Measurements from ENCODE around the gene ZNF679.

DNA sequence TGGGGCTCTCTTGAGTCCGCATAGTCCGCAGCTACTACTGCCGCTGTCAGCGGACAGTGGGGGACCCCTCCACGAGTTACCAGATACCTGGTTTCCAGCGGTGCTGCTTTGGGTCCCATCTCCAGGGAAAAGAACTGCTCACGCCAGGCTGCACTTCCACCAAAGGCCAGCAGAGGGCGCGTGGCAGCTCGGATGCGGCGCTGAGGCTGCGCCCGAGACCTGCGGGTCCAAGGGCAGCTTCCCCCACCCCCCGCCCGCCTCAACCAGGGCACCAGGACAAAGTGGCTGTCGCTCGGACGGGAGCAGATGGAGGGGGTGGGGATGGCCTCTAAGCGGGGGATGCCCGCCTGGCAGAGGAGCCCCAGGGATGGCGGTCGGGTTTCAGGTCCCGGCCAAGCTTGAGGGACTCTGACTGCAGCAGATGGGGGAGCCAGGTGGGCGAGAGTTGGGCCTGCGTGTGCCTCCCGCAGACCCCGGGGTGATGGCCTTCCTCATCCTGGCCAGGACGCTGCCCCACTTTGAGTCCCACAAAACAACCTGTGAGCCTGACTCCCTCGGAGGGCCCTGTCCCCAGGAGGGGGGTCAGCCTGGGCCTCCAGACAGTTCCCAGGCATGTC lies 45.0 kb upstream of the ZNF679 start:
- no peak for TF ChIP-seq USF2 (CRISPR knock-in tag; IDR thresholded peaks at IDR 0.05)
- TF ChIP-seq ELF4 (CRISPR knock-in tag; IDR thresholded peaks at IDR 0.05; ENCODE audit: low read depth), result no peak
- TF ChIP-seq, protein P1, sequence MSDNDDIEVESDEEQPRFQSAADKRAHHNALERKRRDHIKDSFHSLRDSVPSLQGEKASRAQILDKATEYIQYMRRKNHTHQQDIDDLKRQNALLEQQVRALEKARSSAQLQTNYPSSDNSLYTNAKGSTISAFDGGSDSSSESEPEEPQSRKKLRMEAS (CRISPR knock-in tag; IDR thresholded peaks at IDR 0.05), result no peak
- TF ChIP-seq, protein P2, sequence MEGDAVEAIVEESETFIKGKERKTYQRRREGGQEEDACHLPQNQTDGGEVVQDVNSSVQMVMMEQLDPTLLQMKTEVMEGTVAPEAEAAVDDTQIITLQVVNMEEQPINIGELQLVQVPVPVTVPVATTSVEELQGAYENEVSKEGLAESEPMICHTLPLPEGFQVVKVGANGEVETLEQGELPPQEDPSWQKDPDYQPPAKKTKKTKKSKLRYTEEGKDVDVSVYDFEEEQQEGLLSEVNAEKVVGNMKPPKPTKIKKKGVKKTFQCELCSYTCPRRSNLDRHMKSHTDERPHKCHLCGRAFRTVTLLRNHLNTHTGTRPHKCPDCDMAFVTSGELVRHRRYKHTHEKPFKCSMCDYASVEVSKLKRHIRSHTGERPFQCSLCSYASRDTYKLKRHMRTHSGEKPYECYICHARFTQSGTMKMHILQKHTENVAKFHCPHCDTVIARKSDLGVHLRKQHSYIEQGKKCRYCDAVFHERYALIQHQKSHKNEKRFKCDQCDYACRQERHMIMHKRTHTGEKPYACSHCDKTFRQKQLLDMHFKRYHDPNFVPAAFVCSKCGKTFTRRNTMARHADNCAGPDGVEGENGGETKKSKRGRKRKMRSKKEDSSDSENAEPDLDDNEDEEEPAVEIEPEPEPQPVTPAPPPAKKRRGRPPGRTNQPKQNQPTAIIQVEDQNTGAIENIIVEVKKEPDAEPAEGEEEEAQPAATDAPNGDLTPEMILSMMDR (IDR thresholded peaks at IDR 0.05), result peak; percentile 50; the same call in 1 of the 2 replicates
- TF ChIP-seq FOXJ3 (CRISPR knock-in tag; IDR thresholded peaks at IDR 0.05; ENCODE audit: borderline replicate concordance), result no peak
- TF ChIP-seq NR1H2 (CRISPR knock-in tag; IDR thresholded peaks at IDR 0.05), result no peak
- TF ChIP-seq SMAD3 (CRISPR knock-in tag; IDR thresholded peaks at IDR 0.05; ENCODE audit: borderline replicate concordance), result no peak
- no peak for TF ChIP-seq ZNF281 (CRISPR knock-in tag; IDR thresholded peaks at IDR 0.05)

Data from WTC11 (cell line).